HepG2 (cell line): ENCODE measurements around the gene KCNIP3. TPM values are rescaled to one million over a fixed set of nuclear protein-coding genes. Genes with fewer than 3 reads are reported as not detected.

Experiments used
- ATAC-seq: fragments of 200-7000 bp; cut with Tn5 transposase; 3 replicates; pipeline ENCODE4 v1.9.1; 2020; ENCODE audit warnings: mild to moderate bottlenecking, moderate library complexity
- BruUV-seq: library from RNA; stranded (reverse); fragments of 400-500 nt; replicated peaks from 2 replicates; lab custom pipeline; 2021; lab: Mats Ljungman, UMichigan
- CTCF ChIA-PET: fragments of 300-600 bp; formaldehyde crosslinking; extraction: SDS; loops from one replicate; lab custom pipeline; 2021; ENCODE audit warnings: low total read pairs, inconsistent platforms, low intra/inter-chr PET ratio; lab: Yijun Ruan, JAX
- POLR2A ChIA-PET: fragments of 350-600 bp; sonication (Branson Sonifier 250); formaldehyde crosslinking; loops from one replicate; lab custom pipeline; 2020; ENCODE audit warnings: antibody characterized with exemption, inconsistent platforms; lab: Yijun Ruan, JAX
- DNase-seq: peaks from one replicate; pipeline ENCODE4 v3.0.0-alpha.2; 2015; ENCODE audit warnings: low spot score
- FAIRE-seq: peaks from 3 replicates; lab custom pipeline; 2011; peaks lifted over from hg19 to GRCh38; lab: Jason Lieb, UNC
- H2AFZ ChIP-seq: one replicate; pipeline ENCODE4 v1.6.1; 2011; ENCODE audit warnings: low read length, inconsistent platforms
- H3K27ac ChIP-seq: fragments of 300-600 bp; 3 replicates; pipeline ENCODE4 v1.8.0; 2011; ENCODE audit warnings: mixed run types, mild to moderate bottlenecking, mixed read lengths, low read length, inconsistent platforms; ENCODE audit not compliant: insufficient read depth; ENCODE audit errors: extremely low read length
- H3K27me3 ChIP-seq, 2 experiments: fragments of 200-600 bp in 1 of 2; 2 replicates in 1 of 2; 3 replicates in 1 of 2; pipeline versions ENCODE4 v1.6.0 to v1.8.0; 2011; ENCODE audit warnings: low read length in 2 of 2, mild to moderate bottlenecking in 2 of 2, moderate library complexity in 2 of 2, inconsistent platforms in 1 of 2; ENCODE audit not compliant: insufficient read depth in 2 of 2, control insufficient read depth in 1 of 2
- H3K36me3 ChIP-seq, 2 experiments: fragments of 200-600 bp in 1 of 2; replicated peaks in 1 of 2; 2 replicates in 1 of 2; 3 replicates in 1 of 2; pipeline versions ENCODE4 v1.5.1 to v1.8.0; 2011; ENCODE audit warnings: low read length in 2 of 2, inconsistent platforms in 1 of 2; ENCODE audit not compliant: insufficient read depth in 2 of 2, control insufficient read depth in 1 of 2
- H3K4me1 ChIP-seq: 2 replicates; pipeline ENCODE4 v1.5.1; 2012; ENCODE audit warnings: low read length, inconsistent platforms; ENCODE audit not compliant: insufficient read depth
- H3K4me2 ChIP-seq: 2 replicates; pipeline ENCODE4 v1.6.0; 2011; ENCODE audit warnings: low read depth, low read length, inconsistent platforms
- H3K4me3 ChIP-seq, 3 experiments: fragments of 200-600 bp in 1 of 3; sonication (generic), shearing (Covaris generic) in 1 of 3; replicated peaks in 1 of 3; 2 replicates each; pipeline ENCODE4 v1.5.1; 2011 to 2016; ENCODE audit warnings: low read length in 3 of 3, inconsistent platforms in 2 of 3, low read depth in 2 of 3, mild to moderate bottlenecking in 2 of 3, control low read depth in 1 of 3, mixed read lengths in 1 of 3; ENCODE audit not compliant: insufficient read depth in 1 of 3
- H3K79me2 ChIP-seq: one replicate; pipeline ENCODE4 v1.6.1; 2011; ENCODE audit warnings: low read length, inconsistent platforms; ENCODE audit not compliant: insufficient read depth
- H3K9ac ChIP-seq: 2 replicates; pipeline ENCODE4 v1.6.0; 2011; ENCODE audit warnings: mild to moderate bottlenecking, low read depth, low read length, inconsistent platforms; ENCODE audit not compliant: insufficient read depth
- H3K9me3 ChIP-seq: 2 replicates; pipeline ENCODE4 v1.5.1; 2012; ENCODE audit warnings: mild to moderate bottlenecking, low read length
- H4K20me1 ChIP-seq: 2 replicates; pipeline ENCODE4 v1.6.0; 2011; ENCODE audit warnings: inconsistent platforms, mild to moderate bottlenecking, low read length, moderate library complexity; ENCODE audit not compliant: insufficient read depth
- GABPB1 ChIP-seq: IDR thresholded peaks from 2 replicates; pipeline ENCODE4 v1.6.1; 2016; ENCODE audit warnings: mild to moderate bottlenecking, missing genetic modification reagents, moderate library complexity, missing compliant biosample characterization
- MYNN ChIP-seq: sonication (generic); formaldehyde crosslinking; IDR thresholded peaks from 2 replicates; pipeline ENCODE4 v1.4.0; 2020; ENCODE audit warnings: mild to moderate bottlenecking, low read depth, missing genetic modification reagents
- NPAS2 ChIP-seq: sonication (generic); formaldehyde crosslinking; IDR thresholded peaks from 2 replicates; pipeline ENCODE4 v1.8.0; 2022; ENCODE audit warnings: mild to moderate bottlenecking, missing genetic modification reagents, borderline replicate concordance
- RAD21 ChIP-seq: fragments of 450-650 bp; formaldehyde crosslinking; IDR thresholded peaks from 2 replicates; pipeline ENCODE4 v1.5.0; 2020; ENCODE audit warnings: mild to moderate bottlenecking
- RARA ChIP-seq: IDR thresholded peaks from 2 replicates; pipeline ENCODE4 v1.6.1; 2016; ENCODE audit warnings: missing genetic modification reagents, missing compliant biosample characterization
- SNAI1 ChIP-seq: sonication (generic); formaldehyde crosslinking; IDR thresholded peaks from 2 replicates; pipeline ENCODE4 v1.5.0; 2020; ENCODE audit warnings: mild to moderate bottlenecking, missing genetic modification reagents, borderline replicate concordance
- SUZ12 ChIP-seq: fragments of 150-350 bp; IDR thresholded peaks from 2 replicates; pipeline ENCODE4 v1.6.1; 2014; ENCODE audit warnings: low read depth, low read length
- TEAD3 ChIP-seq: optimal IDR thresholded peaks from 2 replicates; pipeline ENCODE3; 2016; ENCODE audit warnings: borderline replicate concordance
- ZNF230 ChIP-seq: sonication (generic); formaldehyde crosslinking; IDR thresholded peaks from 2 replicates; pipeline ENCODE4 v1.4.0; 2020; ENCODE audit warnings: mild to moderate bottlenecking, missing genetic modification reagents
- ZNF556 ChIP-seq: sonication (generic); formaldehyde crosslinking; IDR thresholded peaks from 2 replicates; pipeline ENCODE4 v1.4.0; 2020; ENCODE audit warnings: mild to moderate bottlenecking, missing genetic modification reagents, borderline replicate concordance
- ZNF558 ChIP-seq: sonication (generic); formaldehyde crosslinking; IDR thresholded peaks from 2 replicates; pipeline ENCODE4 v1.9.0; 2022; ENCODE audit warnings: mild to moderate bottlenecking, missing genetic modification reagents, borderline replicate concordance
- ZNF777 ChIP-seq: sonication (generic); formaldehyde crosslinking; IDR thresholded peaks from 2 replicates; pipeline ENCODE4 v1.4.0; 2020; ENCODE audit warnings: missing genetic modification reagents
- ZSCAN30 ChIP-seq: sonication (generic); formaldehyde crosslinking; IDR thresholded peaks from 2 replicates; pipeline ENCODE4 v1.5.0; 2020; ENCODE audit warnings: mild to moderate bottlenecking, missing genetic modification reagents
- WGBS: methylation state at CpG from one replicate; pipeline ENCODE4 v1.1.6; 2017; ENCODE audit warnings: low lambda C conversion rate; 5-methylcytosine and 5-hydroxymethylcytosine counted together
- in situ Hi-C: cut with HindIII; loops from 2 replicates; pipeline ENCODE4 v1.10.0; 2017; ENCODE audit warnings: low pct_unique_long_range_greater_than_20kb; ENCODE audit not compliant: extremely low pct_ligation_motif_present
- intact Hi-C: fragments of 100-400 bp; cut with micrococcal nuclease; formaldehyde crosslinking; loops from one replicate; pipeline ENCODE4 v1.10.0; 2022; ENCODE audit not compliant: unreplicated experiment
- polyA plus RNA-seq, 8 experiments: library from polyadenylated mRNA; depleted of rRNA in 3 of 8; stranded (reverse) in 7 of 8; unstranded in 1 of 8; fragments of >200 nt; fragmentation: Illumina TruSeq in 4 of 8; extraction: Trizol in 4 of 8; gene quantifications; 2 replicates each; pipeline versions ENCODE4 v1.2.1 to v1.2.3, GENCODE V29; 2011 to 2016; ENCODE audit warnings: low read depth in 4 of 8, missing spikeins in 1 of 8, mixed read lengths in 1 of 8; ENCODE audit not compliant: insufficient read depth in 1 of 8
- total RNA-seq, 5 experiments: library from RNA; depleted of rRNA; stranded (reverse); fragments of >200 nt; fragmentation: Illumina TruSeq; extraction: Trizol; gene quantifications; 2 replicates each; pipeline ENCODE4 v1.2.3, GENCODE V29; 2016; ENCODE audit warnings: low read depth in 1 of 5
- TF ChIP-seq, protein P1 (sequence below): IDR thresholded peaks from 2 replicates; pipeline ENCODE4 v1.6.1; 2018; ENCODE audit warnings: missing genetic modification reagents, mild to moderate bottlenecking, missing compliant biosample characterization
- TF ChIP-seq, protein P2 (sequence below): sonication (generic); formaldehyde crosslinking; IDR thresholded peaks from 2 replicates; pipeline ENCODE4 v1.5.0; 2020; ENCODE audit warnings: mild to moderate bottlenecking, missing genetic modification reagents, moderate library complexity
- TF ChIP-seq, protein P3 (sequence below): sonication (generic); formaldehyde crosslinking; IDR thresholded peaks from 2 replicates; pipeline ENCODE4 v1.4.0; 2020; ENCODE audit warnings: missing genetic modification reagents, mild to moderate bottlenecking, borderline replicate concordance
- TF ChIP-seq, protein P4 (sequence below): sonication (generic); formaldehyde crosslinking; IDR thresholded peaks from 2 replicates; pipeline ENCODE4 v1.4.0; 2020; ENCODE audit warnings: mild to moderate bottlenecking, missing genetic modification reagents

Gene KCNIP3
- total and polyA plus RNA-seq, 2 of the 13 experiments (the other 11 are each of a cell fraction or from before 2014, with no cell fraction given) = not detected

DNA sequence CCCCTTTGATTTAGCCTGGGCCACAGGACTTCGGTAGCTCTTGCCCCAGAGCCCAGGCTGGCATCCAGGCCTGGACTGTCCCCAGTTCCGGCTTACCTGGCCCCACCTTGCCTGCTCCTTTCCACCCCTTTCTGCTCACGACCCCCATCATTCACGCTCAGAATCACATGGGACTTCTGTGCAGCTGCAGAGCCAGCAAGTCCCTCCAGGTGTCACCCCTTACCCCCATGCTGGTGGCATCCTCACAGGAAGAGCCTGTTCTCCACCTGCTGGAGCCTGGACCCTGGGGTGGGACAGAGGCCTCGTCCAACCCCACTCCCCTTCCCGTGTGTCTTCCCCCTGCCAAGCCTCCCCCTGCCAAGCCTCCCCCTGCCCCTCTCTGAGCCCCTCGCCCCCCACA is 7.9 kb upstream of the KCNIP3 start:
- POLR2A ChIA-PET = no interaction called here
- H4K20me1 ChIP-seq = no peaks in the 10 kb centered on the region; the same call in 1 of the 2 replicates
- H3K4me3 ChIP-seq = no peak overlapping the region
- no TSS peak for BruUV-seq
- H3K27me3 ChIP-seq = peaks cover 0 to 20% of the 10 kb centered on the region in 2 experiments; a peak in 4 of 5 replicates
- H3K9me3 ChIP-seq = 0 out of 2 replicates have a peak, but pooled peaks cover 3% of the 10 kb centered on the region
- H3K4me1 ChIP-seq = no peaks in the 10 kb centered on the region
- no peak overlapping the region for H3K9ac ChIP-seq
- CTCF ChIA-PET = no interaction called here
- H3K4me2 ChIP-seq = no peak overlapping the region
- H3K27ac ChIP-seq = no peak overlapping the region
- in situ Hi-C loops = no loop called here
- no peaks in the 10 kb centered on the region for H3K79me2 ChIP-seq
- FAIRE-seq = no peak
- DNase-seq = peak; percentile 16
- no peaks in the 10 kb centered on the region for H3K36me3 ChIP-seq
- 1% methylated on average over 7 of the region's 7 CpGs for WGBS
- no peak overlapping the region for H2AFZ ChIP-seq
- peak; percentile 81 for ATAC-seq
- intact Hi-C loops = loop anchor here (1.0 kb wide), 1 partner anchor 26 kb away; no protein-coding TSS in a partner anchor
- TF ChIP-seq RARA (CRISPR knock-in tag) (no peak), SNAI1 (CRISPR knock-in tag) (no peak), ZNF558 (no peak), SUZ12 (no peak), ZSCAN30 (CRISPR knock-in tag) (no peak), ZNF777 (CRISPR knock-in tag) (no peak), ZNF230 (CRISPR knock-in tag) (no peak), ZNF556 (no peak), NPAS2 (CRISPR knock-in tag) (no peak), MYNN (CRISPR knock-in tag) (no peak), RAD21 (CRISPR knock-in tag) (peak; percentile 57), TEAD3 (no peak), GABPB1 (CRISPR knock-in tag) (no peak)
- TF ChIP-seq, protein P1, sequence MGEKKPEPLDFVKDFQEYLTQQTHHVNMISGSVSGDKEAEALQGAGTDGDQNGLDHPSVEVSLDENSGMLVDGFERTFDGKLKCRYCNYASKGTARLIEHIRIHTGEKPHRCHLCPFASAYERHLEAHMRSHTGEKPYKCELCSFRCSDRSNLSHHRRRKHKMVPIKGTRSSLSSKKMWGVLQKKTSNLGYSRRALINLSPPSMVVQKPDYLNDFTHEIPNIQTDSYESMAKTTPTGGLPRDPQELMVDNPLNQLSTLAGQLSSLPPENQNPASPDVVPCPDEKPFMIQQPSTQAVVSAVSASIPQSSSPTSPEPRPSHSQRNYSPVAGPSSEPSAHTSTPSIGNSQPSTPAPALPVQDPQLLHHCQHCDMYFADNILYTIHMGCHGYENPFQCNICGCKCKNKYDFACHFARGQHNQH (CRISPR knock-in tag) = no peak
- TF ChIP-seq, protein P2, sequence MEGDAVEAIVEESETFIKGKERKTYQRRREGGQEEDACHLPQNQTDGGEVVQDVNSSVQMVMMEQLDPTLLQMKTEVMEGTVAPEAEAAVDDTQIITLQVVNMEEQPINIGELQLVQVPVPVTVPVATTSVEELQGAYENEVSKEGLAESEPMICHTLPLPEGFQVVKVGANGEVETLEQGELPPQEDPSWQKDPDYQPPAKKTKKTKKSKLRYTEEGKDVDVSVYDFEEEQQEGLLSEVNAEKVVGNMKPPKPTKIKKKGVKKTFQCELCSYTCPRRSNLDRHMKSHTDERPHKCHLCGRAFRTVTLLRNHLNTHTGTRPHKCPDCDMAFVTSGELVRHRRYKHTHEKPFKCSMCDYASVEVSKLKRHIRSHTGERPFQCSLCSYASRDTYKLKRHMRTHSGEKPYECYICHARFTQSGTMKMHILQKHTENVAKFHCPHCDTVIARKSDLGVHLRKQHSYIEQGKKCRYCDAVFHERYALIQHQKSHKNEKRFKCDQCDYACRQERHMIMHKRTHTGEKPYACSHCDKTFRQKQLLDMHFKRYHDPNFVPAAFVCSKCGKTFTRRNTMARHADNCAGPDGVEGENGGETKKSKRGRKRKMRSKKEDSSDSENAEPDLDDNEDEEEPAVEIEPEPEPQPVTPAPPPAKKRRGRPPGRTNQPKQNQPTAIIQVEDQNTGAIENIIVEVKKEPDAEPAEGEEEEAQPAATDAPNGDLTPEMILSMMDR = peak; percentile 63
- TF ChIP-seq, protein P3, sequence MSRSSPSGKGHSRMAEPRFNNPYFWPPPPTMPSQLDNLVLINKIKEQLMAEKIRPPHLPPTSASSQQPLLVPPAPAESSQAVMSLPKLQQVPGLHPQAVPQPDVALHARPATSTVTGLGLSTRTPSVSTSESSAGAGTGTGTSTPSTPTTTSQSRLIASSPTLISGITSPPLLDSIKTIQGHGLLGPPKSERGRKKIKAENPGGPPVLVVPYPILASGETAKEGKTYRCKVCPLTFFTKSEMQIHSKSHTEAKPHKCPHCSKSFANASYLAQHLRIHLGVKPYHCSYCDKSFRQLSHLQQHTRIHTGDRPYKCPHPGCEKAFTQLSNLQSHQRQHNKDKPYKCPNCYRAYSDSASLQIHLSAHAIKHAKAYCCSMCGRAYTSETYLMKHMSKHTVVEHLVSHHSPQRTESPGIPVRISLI = no peak
- TF ChIP-seq, protein P4, sequence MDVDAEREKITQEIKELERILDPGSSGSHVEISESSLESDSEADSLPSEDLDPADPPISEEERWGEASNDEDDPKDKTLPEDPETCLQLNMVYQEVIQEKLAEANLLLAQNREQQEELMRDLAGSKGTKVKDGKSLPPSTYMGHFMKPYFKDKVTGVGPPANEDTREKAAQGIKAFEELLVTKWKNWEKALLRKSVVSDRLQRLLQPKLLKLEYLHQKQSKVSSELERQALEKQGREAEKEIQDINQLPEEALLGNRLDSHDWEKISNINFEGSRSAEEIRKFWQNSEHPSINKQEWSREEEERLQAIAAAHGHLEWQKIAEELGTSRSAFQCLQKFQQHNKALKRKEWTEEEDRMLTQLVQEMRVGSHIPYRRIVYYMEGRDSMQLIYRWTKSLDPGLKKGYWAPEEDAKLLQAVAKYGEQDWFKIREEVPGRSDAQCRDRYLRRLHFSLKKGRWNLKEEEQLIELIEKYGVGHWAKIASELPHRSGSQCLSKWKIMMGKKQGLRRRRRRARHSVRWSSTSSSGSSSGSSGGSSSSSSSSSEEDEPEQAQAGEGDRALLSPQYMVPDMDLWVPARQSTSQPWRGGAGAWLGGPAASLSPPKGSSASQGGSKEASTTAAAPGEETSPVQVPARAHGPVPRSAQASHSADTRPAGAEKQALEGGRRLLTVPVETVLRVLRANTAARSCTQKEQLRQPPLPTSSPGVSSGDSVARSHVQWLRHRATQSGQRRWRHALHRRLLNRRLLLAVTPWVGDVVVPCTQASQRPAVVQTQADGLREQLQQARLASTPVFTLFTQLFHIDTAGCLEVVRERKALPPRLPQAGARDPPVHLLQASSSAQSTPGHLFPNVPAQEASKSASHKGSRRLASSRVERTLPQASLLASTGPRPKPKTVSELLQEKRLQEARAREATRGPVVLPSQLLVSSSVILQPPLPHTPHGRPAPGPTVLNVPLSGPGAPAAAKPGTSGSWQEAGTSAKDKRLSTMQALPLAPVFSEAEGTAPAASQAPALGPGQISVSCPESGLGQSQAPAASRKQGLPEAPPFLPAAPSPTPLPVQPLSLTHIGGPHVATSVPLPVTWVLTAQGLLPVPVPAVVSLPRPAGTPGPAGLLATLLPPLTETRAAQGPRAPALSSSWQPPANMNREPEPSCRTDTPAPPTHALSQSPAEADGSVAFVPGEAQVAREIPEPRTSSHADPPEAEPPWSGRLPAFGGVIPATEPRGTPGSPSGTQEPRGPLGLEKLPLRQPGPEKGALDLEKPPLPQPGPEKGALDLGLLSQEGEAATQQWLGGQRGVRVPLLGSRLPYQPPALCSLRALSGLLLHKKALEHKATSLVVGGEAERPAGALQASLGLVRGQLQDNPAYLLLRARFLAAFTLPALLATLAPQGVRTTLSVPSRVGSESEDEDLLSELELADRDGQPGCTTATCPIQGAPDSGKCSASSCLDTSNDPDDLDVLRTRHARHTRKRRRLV = no peak
